Keratinocyte (primary cell): Measurements from ENCODE around the gene FCER2. TPM values are rescaled to one million over a fixed set of nuclear protein-coding genes. Genes with fewer than 3 reads are reported as not detected.

Source experiments
- DNase-seq: peaks from one replicate; pipeline ENCODE4 v3.0.0-alpha.2; 2011; ENCODE audit warnings: low read depth, missing footprints, low spot score
- FAIRE-seq: peaks from 2 replicates; lab custom pipeline; 2011; peaks lifted over from hg19 to GRCh38; lab: Jason Lieb, UNC
- H2AFZ ChIP-seq: 2 replicates; pipeline ENCODE4 v1.6.0; 2012; ENCODE audit warnings: low read length, control low read depth, inconsistent platforms; ENCODE audit not compliant: control insufficient read depth
- H3K27ac ChIP-seq: 2 replicates; pipeline ENCODE4 v1.5.1; 2011; ENCODE audit warnings: low read length; ENCODE audit not compliant: control insufficient read depth, insufficient read depth
- H3K27me3 ChIP-seq: 3 replicates; pipeline ENCODE4 v1.6.0; 2011; ENCODE audit warnings: low read length; ENCODE audit not compliant: control insufficient read depth, insufficient read depth; ENCODE audit errors: extremely low read depth
- H3K36me3 ChIP-seq, 2 experiments: 2 replicates in 1 of 2; 3 replicates in 1 of 2; pipeline ENCODE4 v1.5.1; 2011; ENCODE audit warnings: low read length in 2 of 2, mild to moderate bottlenecking in 1 of 2; ENCODE audit not compliant: control insufficient read depth in 2 of 2, insufficient read depth in 2 of 2; ENCODE audit errors: extremely low read depth in 1 of 2
- H3K4me1 ChIP-seq: 3 replicates; pipeline ENCODE4 v1.5.1; 2011; ENCODE audit warnings: low read length; ENCODE audit not compliant: control insufficient read depth, insufficient read depth; ENCODE audit errors: extremely low read depth
- H3K4me2 ChIP-seq: 3 replicates; pipeline ENCODE4 v1.6.0; 2011; ENCODE audit warnings: low read depth, low read length; ENCODE audit not compliant: control insufficient read depth, insufficient read depth; ENCODE audit errors: extremely low read depth
- H3K4me3 ChIP-seq, 3 experiments: fragments of 200-600 bp in 1 of 3; sonication (generic) in 1 of 3; 2 replicates in 2 of 3; 3 replicates in 1 of 3; pipeline ENCODE4 v1.5.1; 2011 to 2016; ENCODE audit warnings: low read length in 3 of 3, mild to moderate bottlenecking in 3 of 3, control low read depth in 2 of 3, inconsistent platforms in 1 of 3, low read depth in 1 of 3, mixed read lengths in 1 of 3, mixed run types in 1 of 3, moderate library complexity in 1 of 3; ENCODE audit not compliant: control insufficient read depth in 2 of 3, insufficient read depth in 2 of 3; ENCODE audit errors: extremely low read depth in 1 of 3
- H3K79me2 ChIP-seq: 2 replicates; pipeline ENCODE4 v1.6.0; 2012; ENCODE audit warnings: low read length; ENCODE audit not compliant: control insufficient read depth, insufficient read depth
- H3K9ac ChIP-seq: 3 replicates; pipeline ENCODE4 v1.6.0; 2011; ENCODE audit warnings: low read length; ENCODE audit not compliant: control insufficient read depth, insufficient read depth; ENCODE audit errors: extremely low read depth
- H3K9me1 ChIP-seq: 3 replicates; pipeline ENCODE4 v1.6.0; 2011; ENCODE audit warnings: low read length; ENCODE audit not compliant: control insufficient read depth, insufficient read depth; ENCODE audit errors: extremely low read depth
- H3K9me3 ChIP-seq: 2 replicates; pipeline ENCODE4 v1.5.1; 2012; ENCODE audit warnings: low read depth, low read length; ENCODE audit not compliant: control insufficient read depth
- H4K20me1 ChIP-seq: 3 replicates; pipeline ENCODE4 v1.6.0; 2011; ENCODE audit warnings: low read length; ENCODE audit not compliant: control insufficient read depth, insufficient read depth; ENCODE audit errors: extremely low read depth
- CTCF ChIP-seq, 3 experiments: IDR thresholded peaks in 1 of 3; conservative IDR thresholded peaks in 1 of 3; optimal IDR thresholded peaks in 1 of 3; 2 replicates in 2 of 3; 3 replicates in 1 of 3; pipeline versions ENCODE3 to v1.5.1; 2011; ENCODE audit warnings: low read length in 3 of 3, mild to moderate bottlenecking in 3 of 3, moderate library complexity in 2 of 3, control low read depth in 1 of 3, inconsistent platforms in 1 of 3; ENCODE audit not compliant: insufficient read depth in 2 of 3; ENCODE audit errors: extremely low read depth in 1 of 3
- EZH2 ChIP-seq: IDR thresholded peaks from one replicate; pipeline ENCODE4 v1.6.1; 2012; ENCODE audit warnings: inconsistent platforms, mild to moderate bottlenecking, low read length, moderate library complexity
- dilution Hi-C: fragments of 300-500 bp; cut with MboI; formaldehyde crosslinking; loops from one replicate; pipeline ENCODE4 v1.7.0; 2020; ENCODE audit warnings: low sequenced_read_pairs; ENCODE audit not compliant: extremely low pct_ligation_motif_present
- polyA plus RNA-seq, 5 experiments: library from polyadenylated mRNA; depleted of rRNA in 3 of 5; stranded (reverse) in 3 of 5; stranded (forward) in 1 of 5; unstranded in 1 of 5; fragments of >200 nt; gene quantifications; 1 replicate in 1 of 5; 2 replicates in 3 of 5; 3 replicates in 1 of 5; pipeline versions ENCODE4 v1.2.1 to v1.2.3, GENCODE V29; 2011 to 2012; ENCODE audit warnings: missing spikeins in 2 of 5, low read depth in 1 of 5, low replicate concordance in 1 of 5

The FCER2 gene
- polyA plus RNA-seq, 1 donor (not counting 4 experiments of a cell fraction or from before 2014, with no cell fraction given) = not detected

- TF ChIP-seq EZH2 = no peak
- no peak for TF ChIP-seq CTCF (optimal IDR thresholded peaks at IDR 0.05 in 1 of 3, IDR thresholded peaks at IDR 0.05 in 1 of 3, conservative IDR thresholded peaks at IDR 0.05 in 1 of 3; ENCODE audit: extremely low read depth in 1 of 3, insufficient read depth in 2 of 3, low read length in 3 of 3)
- H3K4me3 ChIP-seq = no peak overlapping the region
- DNase-seq (no peak), FAIRE-seq (no peak)
- H3K27me3 ChIP-seq = peaks cover 4% of the 10 kb centered on the region
- H3K4me1 ChIP-seq = no peaks in the 10 kb centered on the region
- H3K9me1 ChIP-seq = no peaks in the 10 kb centered on the region
- no peaks in the 10 kb centered on the region for H3K79me2 ChIP-seq
- no peaks in the 10 kb centered on the region for H3K36me3 ChIP-seq
- no peak overlapping the region for H3K4me2 ChIP-seq
- no peaks in the 10 kb centered on the region for H4K20me1 ChIP-seq
- H3K9me3 ChIP-seq = no peaks in the 10 kb centered on the region
- no peak overlapping the region for H3K9ac ChIP-seq
- no peak overlapping the region for H3K27ac ChIP-seq
- dilution Hi-C loops = no loop called here
- H2AFZ ChIP-seq = no peak overlapping the region
These were observed 36.1 kb upstream of the FCER2 start for GRCh38 chr19:7738023-7738422.

- dilution Hi-C loops = no loop called here
- no peak for FAIRE-seq
These were observed 35.3 kb upstream of the FCER2 start for GRCh38 chr19:7737215-7737614.

More at GRCh38 chr19:7737215-7737614, 35.3 kb upstream of the FCER2 start:
- no peak for DNase-seq
- TF ChIP-seq EZH2 (no peak), CTCF (optimal IDR thresholded peaks at IDR 0.05 in 1 of 3, IDR thresholded peaks at IDR 0.05 in 1 of 3, conservative IDR thresholded peaks at IDR 0.05 in 1 of 3; ENCODE audit: extremely low read depth in 1 of 3, insufficient read depth in 2 of 3, low read length in 3 of 3) (no peak)
- Histone ChIP-seq H3K4me3 (no peak overlapping the region), H3K36me3 (no peaks in the 10 kb centered on the region), H3K4me1 (no peaks in the 10 kb centered on the region), H3K9me1 (no peaks in the 10 kb centered on the region), H3K27me3 (peaks cover 7% of the 10 kb centered on the region), H3K9ac (no peak overlapping the region), H2AFZ (no peak overlapping the region), H3K79me2 (no peaks in the 10 kb centered on the region), H3K4me2 (no peak overlapping the region), H3K27ac (no peak overlapping the region), H3K9me3 (no peaks in the 10 kb centered on the region), H4K20me1 (no peaks in the 10 kb centered on the region)
